Fibroblast of pulmonary artery (primary cell): ENCODE results near the gene SMARCA1.

Source experiments
- DNase-seq: peaks from one replicate; pipeline ENCODE4 v3.0.0-alpha.2; 2010; ENCODE audit warnings: low read depth
- H3K4me3 ChIP-seq: replicated peaks from 2 replicates; pipeline ENCODE4 v1.5.1; 2011; ENCODE audit warnings: low read depth, mild to moderate bottlenecking, control low read depth, low read length, moderate library complexity
- TF ChIP-seq, protein P1 (sequence below): IDR thresholded peaks from 2 replicates; pipeline ENCODE4 v1.5.1; 2011; ENCODE audit warnings: mild to moderate bottlenecking, control low read depth, low read length, inconsistent platforms; ENCODE audit errors: missing control alignments

Gene SMARCA1

DNA sequence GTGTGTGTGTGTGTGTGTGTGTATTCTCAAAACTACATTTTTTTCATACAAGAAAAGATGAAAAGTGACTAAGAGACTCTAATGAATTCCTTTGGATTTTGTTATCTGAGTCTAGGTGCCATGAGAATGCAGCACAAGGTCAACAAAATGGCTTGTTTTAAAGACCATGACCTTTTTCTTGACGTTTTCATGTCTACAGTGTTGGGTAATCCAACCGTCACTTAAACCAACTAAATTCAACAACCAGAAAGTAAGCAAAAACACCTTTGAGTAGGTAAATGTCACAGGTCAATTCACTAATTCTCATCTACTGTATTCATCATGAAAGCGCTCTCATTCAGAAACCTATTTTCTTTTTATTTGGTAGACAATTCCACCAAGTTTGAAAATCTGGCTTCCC is 3.1 kb downstream of the SMARCA1 start:
- DNase-seq = no peak
- H3K4me3 ChIP-seq = no peak overlapping the region
- TF ChIP-seq, protein P1, sequence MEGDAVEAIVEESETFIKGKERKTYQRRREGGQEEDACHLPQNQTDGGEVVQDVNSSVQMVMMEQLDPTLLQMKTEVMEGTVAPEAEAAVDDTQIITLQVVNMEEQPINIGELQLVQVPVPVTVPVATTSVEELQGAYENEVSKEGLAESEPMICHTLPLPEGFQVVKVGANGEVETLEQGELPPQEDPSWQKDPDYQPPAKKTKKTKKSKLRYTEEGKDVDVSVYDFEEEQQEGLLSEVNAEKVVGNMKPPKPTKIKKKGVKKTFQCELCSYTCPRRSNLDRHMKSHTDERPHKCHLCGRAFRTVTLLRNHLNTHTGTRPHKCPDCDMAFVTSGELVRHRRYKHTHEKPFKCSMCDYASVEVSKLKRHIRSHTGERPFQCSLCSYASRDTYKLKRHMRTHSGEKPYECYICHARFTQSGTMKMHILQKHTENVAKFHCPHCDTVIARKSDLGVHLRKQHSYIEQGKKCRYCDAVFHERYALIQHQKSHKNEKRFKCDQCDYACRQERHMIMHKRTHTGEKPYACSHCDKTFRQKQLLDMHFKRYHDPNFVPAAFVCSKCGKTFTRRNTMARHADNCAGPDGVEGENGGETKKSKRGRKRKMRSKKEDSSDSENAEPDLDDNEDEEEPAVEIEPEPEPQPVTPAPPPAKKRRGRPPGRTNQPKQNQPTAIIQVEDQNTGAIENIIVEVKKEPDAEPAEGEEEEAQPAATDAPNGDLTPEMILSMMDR = no peak

DNA sequence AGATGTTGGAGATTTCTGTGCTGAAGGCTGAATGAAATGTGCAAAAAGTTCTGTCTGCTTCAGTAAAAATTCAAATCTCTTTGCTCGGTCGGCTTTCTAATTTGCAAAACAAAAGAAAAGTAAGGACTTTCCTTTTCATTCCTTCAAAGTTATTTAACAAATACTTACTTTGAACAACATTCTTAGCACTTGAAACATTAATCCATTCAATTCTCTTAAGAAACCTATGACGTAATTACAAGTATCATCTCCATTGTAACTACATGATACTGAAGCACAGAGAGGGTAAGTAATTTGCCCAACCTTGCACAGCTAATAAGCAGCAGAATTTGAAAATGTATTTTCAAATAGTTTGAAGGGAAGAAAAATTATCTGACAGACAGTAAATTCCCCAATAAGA is 6.9 kb downstream of the SMARCA1 start:
- TF ChIP-seq, protein P1 = no peak
- H3K4me3 ChIP-seq = no peak overlapping the region
- no peak for DNase-seq

DNA sequence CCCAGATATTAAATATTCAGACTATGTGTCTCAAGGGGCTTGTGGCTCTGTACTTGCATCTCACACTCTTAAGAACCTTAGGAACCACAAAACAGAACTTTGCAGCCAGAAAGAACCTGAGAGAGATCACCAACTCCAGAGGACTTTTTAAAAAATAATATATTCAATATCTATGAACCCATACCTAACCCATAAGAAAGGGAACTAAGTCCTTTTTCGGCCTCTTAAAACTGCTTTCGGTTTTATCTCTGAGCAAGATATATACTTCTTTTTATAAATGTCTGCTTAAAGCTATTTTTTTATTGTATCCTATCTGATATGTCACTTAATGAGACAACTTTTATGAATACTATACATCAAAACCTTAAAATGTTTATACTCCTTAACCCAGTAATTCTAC is 10.9 kb downstream of the SMARCA1 start:
- TF ChIP-seq, protein P1 = no peak
- no peak for DNase-seq
- no peak overlapping the region for H3K4me3 ChIP-seq

DNA sequence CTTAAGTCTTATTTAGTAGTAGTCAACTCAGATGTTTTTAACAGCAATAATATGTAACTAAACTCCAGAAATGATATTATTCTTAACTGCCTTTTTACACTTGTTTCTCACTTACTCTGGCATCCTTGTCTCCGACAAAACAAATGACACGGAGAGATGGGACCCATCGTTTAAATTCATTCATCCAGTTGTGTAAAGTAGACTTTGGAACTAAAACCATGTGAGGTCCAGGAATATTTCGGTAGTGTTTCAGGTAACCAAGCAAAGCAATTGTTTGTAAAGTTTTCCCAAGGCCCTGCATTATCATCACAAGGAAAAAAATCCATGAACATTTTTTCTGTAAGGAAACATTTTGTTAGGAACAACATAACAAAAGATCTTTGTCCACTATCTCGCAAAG is 11.6 kb downstream of the SMARCA1 start:
- no peak for DNase-seq
- TF ChIP-seq, protein P1 = no peak

DNA sequence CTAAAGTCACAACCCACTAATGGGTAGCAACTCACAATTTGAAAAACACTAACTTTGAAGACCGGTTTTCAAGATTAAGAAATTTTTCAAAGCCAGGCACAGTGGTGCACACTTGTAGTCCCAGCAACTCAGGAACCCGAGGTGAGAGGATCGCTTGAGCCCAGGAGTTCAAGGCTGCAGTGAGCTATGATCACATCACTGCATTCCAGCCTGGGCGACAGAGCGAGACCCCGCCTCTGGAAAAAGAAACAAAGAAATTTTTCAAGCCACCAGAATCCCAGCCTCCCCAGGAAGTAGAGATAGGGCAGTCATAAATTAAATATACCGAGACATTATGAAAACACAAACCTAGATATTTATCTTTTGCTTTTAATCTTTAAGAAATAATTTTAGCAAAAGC is 13.0 kb downstream of the SMARCA1 start:
- no peak overlapping the region for H3K4me3 ChIP-seq
- TF ChIP-seq, protein P1 = no peak
- DNase-seq = no peak

More for the DNA sequence above, 11.6 kb downstream of the SMARCA1 start:
- H3K4me3 ChIP-seq = no peak overlapping the region

DNA sequence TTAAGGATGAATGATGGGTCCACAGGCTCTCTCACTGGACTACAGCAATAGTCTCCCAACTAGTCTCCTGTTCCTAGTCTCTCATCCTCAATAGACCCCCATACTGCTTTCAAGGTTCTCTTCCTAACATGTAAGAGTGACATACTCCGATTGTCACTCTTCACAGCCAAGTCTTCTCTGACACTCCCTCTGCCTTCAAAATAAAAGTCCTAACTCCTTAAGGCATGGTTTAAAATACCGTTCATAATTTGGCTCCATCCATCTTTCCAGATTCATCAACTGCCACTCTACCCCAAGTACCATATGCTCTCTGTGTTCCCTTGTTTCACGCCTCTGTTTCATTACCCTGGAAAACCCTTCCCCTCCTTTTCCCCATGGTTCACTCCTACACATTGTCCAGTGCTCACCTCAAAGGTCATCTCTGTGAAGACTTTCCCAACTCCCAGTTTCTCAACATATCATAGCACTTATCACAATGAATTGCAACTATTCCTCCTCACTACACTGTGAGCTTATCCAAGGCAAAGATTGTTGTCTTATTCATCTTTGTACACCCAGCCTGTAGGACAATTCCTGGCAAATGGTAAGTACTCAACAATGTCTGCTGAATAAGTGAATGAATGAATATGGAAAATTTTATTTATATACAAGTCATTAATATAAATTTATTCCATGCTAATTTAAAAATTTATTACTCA is 26.0 kb downstream of the SMARCA1 start:
- H3K4me3 ChIP-seq = no peak overlapping the region
- TF ChIP-seq, protein P1 = no peak
- no peak for DNase-seq

DNA sequence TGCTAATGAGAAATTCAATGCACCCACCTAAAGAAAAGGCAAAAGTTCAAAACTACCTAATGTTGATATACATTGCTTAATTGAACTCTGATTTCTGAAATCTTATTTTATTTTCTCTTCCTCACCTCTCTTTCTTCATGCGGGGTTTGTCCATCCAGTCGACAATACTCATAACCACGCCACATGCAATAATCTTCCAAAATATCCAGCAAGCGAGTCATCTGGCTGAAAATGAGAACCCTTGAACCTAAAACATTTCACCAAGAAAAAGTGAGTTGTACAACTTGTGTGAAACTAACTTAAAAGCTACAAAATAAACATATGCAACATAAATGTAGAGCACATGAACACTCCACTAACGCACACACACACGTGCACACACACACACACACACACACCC is 26.7 kb downstream of the SMARCA1 start:
- no peak overlapping the region for H3K4me3 ChIP-seq
- DNase-seq = no peak
- TF ChIP-seq, protein P1 = no peak
